SW480 (cell line): Measurements from ENCODE around the gene AGFG1.

Experiments used
- DNase-seq: peaks from one replicate; pipeline ENCODE4 v3.0.0-alpha.2; 2016; ENCODE audit warnings: low spot score

The AGFG1 gene

DNA sequence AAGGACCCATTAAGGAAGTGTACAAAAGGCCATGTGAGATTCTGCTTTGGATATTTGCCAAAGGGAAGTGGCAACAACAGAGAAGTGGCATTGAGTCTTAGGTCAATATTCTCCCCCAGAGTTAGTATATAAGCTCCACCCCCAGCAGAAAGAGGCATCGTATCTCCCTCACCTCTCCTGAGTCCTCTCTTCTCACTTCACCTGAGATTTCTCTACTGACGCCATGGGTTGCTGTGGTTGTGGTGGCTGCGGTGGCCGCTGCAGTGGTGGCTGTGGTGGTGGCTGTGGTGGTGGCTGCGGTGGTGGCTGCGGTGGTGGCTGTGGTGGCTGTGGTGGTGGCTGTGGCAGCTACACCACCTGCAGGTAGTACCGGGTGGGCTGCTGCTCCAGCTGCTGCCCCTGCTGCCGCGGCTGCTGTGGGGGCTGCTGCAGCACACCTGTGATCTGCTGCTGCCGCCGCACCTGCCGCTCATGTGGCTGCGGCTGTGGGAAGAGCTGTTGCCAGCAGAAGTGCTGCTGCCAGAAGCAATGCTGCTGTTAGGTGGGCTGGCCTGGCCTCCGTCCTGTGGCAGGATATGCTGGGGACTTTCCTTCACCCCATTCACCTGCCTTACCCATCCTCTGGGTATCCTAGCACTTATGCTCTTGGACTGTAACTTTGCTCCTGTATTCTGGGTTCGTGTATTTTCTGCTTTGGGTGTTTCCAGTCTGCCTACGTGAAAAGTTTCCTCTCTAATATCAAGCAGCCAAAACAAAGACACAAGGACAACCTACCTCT, 136.8 kb downstream of the AGFG1 start:
- peak; percentile 10 for DNase-seq

DNA sequence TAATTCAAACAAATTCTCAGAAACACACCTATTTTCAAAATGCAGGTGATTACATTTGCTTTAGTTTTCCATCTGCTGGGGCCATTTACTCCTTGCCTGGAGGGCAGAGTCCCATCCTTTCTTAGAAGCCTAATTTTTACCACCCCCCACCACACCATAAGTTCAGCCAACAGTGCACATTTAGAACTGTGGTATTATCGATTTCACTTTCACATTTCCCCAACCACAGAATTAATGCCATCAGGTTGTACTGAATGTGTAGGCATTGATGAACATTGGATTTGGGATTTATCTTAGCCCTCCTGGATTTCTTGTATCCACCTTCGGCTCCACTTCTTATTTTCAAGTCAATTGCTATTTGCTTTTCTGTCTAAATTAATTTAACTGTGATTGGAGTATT, 138.2 kb downstream of the AGFG1 start:
- DNase-seq, result no peak
